Thyroid gland (tissue), 4 donors: ENCODE measurements around the gene GPRIN2. TPM values are rescaled to one million over a fixed set of nuclear protein-coding genes. Genes with fewer than 3 reads are reported as not detected.

Experiments
- DNase-seq, 2 donors: peaks; one replicate each; pipeline ENCODE4 v3.0.0-alpha.2; 2019
- H3K27ac ChIP-seq, 3 donors: fragments of 200-600 bp; sonication (generic); 1 replicate in 2 of 3; 2 replicates in 1 of 3; pipeline ENCODE4 v1.5.1; 2016 to 2019; ENCODE audit warnings: mild to moderate bottlenecking in 1 of 3, moderate library complexity in 1 of 3
- H3K27me3 ChIP-seq: fragments of 200-600 bp; sonication (generic); one replicate; pipeline ENCODE4 v1.5.1; 2019
- H3K36me3 ChIP-seq, 2 donors: fragments of 200-600 bp; sonication (generic); one replicate each; pipeline ENCODE4 v1.5.1; 2016 to 2019
- H3K4me1 ChIP-seq, 2 donors: fragments of 200-600 bp; sonication (generic); one replicate each; pipeline ENCODE4 v1.5.1; 2017 to 2019
- H3K4me3 ChIP-seq, 3 donors: fragments of 200-600 bp; sonication (generic); replicated peaks in 1 of 3; 1 replicate in 2 of 3; 2 replicates in 1 of 3; pipeline ENCODE4 v1.5.1; 2016; ENCODE audit warnings: mild to moderate bottlenecking in 1 of 3
- H3K9me3 ChIP-seq: fragments of 200-600 bp; sonication (generic); one replicate; pipeline ENCODE4 v1.5.1; 2017
- CTCF ChIP-seq, 6 experiments: fragments of 200-600 bp in 3 of 6; fragments of 450-650 bp in 3 of 6; sonication (generic) in 3 of 6; IDR thresholded peaks; one replicate each; pipeline ENCODE4 v1.5.1; 2016 to 2019; ENCODE audit warnings: antibody characterized with exemption in 6 of 6, mild to moderate bottlenecking in 2 of 6, inconsistent platforms in 1 of 6, moderate library complexity in 1 of 6
- POLR2A ChIP-seq, 2 donors: fragments of 450-650 bp; IDR thresholded peaks; one replicate each; pipeline ENCODE4 v1.6.1; 2017; ENCODE audit warnings: antibody characterized with exemption in 2 of 2, mild to moderate bottlenecking in 2 of 2, moderate library complexity in 1 of 2
- WGBS, 2 donors: methylation state at CpG; one replicate each; pipeline ENCODE4 v1.1.5; 2017; 5-methylcytosine and 5-hydroxymethylcytosine counted together
- intact Hi-C: fragments of 100-400 bp; cut with DNase I; formaldehyde crosslinking; loops from one replicate; pipeline ENCODE4 v1.15.1; 2023
- total RNA-seq, 4 donors: library from RNA; depleted of rRNA; stranded (reverse); fragments of >200 nt; gene quantifications; one replicate each; pipeline ENCODE4 v1.2.3, GENCODE V29; 2016

GPRIN2 gene
- total RNA-seq, 4 donors from 2014 or later = 9.1 to 14.7 (median 10.6) TPM

- TF ChIP-seq CTCF (IDR thresholded peaks at IDR 0.05) (no peak), POLR2A (IDR thresholded peaks at IDR 0.05) (no peak)
- no peak overlapping the region for H3K27ac ChIP-seq
- intact Hi-C loops = no loop called here
- DNase-seq = peak; percentile 84
- H3K9me3 ChIP-seq = no peaks in the 10 kb centered on the region
- H3K4me3 ChIP-seq = no peak overlapping the region
- H3K36me3 ChIP-seq = no peaks in the 10 kb centered on the region
- 21 to 29% methylated on average over 7 of the region's 7 CpGs for WGBS, 2 donors
- H3K27me3 ChIP-seq = no peaks in the 10 kb centered on the region
- H3K4me1 ChIP-seq = peaks cover 20 to 36% of the 10 kb centered on the region in 2 donors
Measured at GRCh38 chr10:46526682-46527038, 29.8 kb downstream of the GPRIN2 start.

- H3K27ac ChIP-seq = no peak overlapping the region
- H3K27me3 ChIP-seq = no peaks in the 10 kb centered on the region
- no peak for TF ChIP-seq CTCF (IDR thresholded peaks at IDR 0.05)
- TF ChIP-seq POLR2A (IDR thresholded peaks at IDR 0.05) = no peak
- intact Hi-C loops = no loop called here
- no peaks in the 10 kb centered on the region for H3K36me3 ChIP-seq
- WGBS, 2 donors = 95 to 99% methylated on average over 4 of the region's 4 CpGs
- no peak overlapping the region for H3K4me3 ChIP-seq
- no peaks in the 10 kb centered on the region for H3K9me3 ChIP-seq
- H3K4me1 ChIP-seq = peaks cover 20 to 39% of the 10 kb centered on the region in 2 donors
- no peak for DNase-seq
Measured at GRCh38 chr10:46525824-46526681, 30.4 kb downstream of the GPRIN2 start.

DNA sequence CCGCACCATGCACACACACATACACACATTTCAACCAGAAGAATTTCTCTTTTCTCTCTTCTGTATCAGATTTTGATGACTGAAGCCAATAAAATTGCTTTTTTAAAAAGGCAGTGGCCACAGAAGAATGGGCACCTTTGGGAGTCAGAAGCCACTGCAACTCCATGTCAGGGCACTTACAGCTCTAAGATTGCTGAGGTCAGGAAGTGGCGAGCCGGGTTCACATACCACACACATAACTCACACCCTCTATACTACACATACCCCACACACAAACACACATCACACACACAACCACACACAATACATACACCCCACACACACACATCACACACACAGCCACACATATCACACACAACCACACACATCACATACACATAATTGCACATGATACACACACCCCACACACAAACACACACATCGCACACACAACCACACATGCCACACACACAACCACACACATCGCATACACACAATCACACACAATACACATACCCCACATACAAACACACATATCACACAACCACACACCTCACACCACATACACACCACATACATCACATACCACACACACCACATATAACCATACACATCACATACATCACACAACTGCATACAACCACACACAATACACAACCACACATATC is 31.2 kb downstream of the GPRIN2 start:
- intact Hi-C loops = no loop called here
- H3K9me3 ChIP-seq = no peaks in the 10 kb centered on the region
- peaks cover 20 to 39% of the 10 kb centered on the region in 2 donors for H3K4me1 ChIP-seq
- peak in 1 of 2 donors; percentile 13 for DNase-seq
- TF ChIP-seq CTCF (IDR thresholded peaks at IDR 0.05) = no peak
- no peak for TF ChIP-seq POLR2A (IDR thresholded peaks at IDR 0.05)
- WGBS, 2 donors = 89 to 91% methylated on average over 5 of the region's 5 CpGs
- H3K36me3 ChIP-seq = no peaks in the 10 kb centered on the region
- no peaks in the 10 kb centered on the region for H3K27me3 ChIP-seq
- peak overlapping the region; percentile 52 to 85 (median 83) for H3K27ac ChIP-seq
- no peak overlapping the region for H3K4me3 ChIP-seq

DNA sequence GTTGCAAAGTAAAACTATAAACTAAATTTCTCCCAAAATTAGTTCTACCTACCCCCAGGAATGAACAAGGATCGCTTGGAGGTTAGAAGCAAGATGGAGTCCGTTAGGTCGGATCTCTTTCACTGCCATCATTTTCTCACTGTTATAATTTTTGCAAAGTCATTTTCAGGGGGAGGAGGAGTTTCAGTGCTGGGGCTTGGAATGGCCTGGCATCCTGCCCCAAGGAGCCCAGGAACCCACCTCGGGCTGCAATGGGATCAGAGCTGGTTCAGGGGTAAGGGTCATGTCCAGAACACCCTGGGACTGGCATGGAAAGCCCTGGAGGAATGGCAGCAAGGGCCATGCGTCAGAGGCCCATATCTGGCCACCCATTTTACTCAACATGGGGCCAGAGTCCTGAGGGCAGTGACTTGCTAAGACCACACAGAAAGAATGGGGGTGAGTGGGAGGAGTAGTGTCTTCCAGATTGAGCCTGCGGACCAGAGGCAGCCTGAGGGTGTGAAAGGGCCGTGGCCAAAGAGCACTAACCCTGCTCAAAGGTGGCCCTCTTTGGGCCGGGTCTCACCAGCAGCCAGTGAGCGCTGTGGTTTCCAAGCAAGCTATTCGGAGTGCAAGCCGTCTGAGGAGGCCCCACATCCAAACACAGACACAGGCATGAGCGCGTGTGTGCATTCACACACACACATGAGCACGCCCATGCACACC is 31.8 kb downstream of the GPRIN2 start:
- peak; percentile 71 for DNase-seq
- WGBS, 2 donors = 79% methylated on average over 14 of the region's 14 CpGs
- peaks cover 20 to 39% of the 10 kb centered on the region in 2 donors for H3K4me1 ChIP-seq
- no peaks in the 10 kb centered on the region for H3K9me3 ChIP-seq
- intact Hi-C loops = no loop called here
- no peaks in the 10 kb centered on the region for H3K36me3 ChIP-seq
- no peak for TF ChIP-seq POLR2A (IDR thresholded peaks at IDR 0.05)
- TF ChIP-seq CTCF (IDR thresholded peaks at IDR 0.05) = no peak
- peak overlapping the region; percentile 52 to 85 (median 83) for H3K27ac ChIP-seq
- no peaks in the 10 kb centered on the region for H3K27me3 ChIP-seq
- no peak overlapping the region for H3K4me3 ChIP-seq
